MCF 10A (cell line): ENCODE data around the gene ZNF488. TPM values are rescaled to one million over a fixed set of nuclear protein-coding genes. Genes with fewer than 3 reads are reported as not detected.
A peak's percentile ranks its signal among the peaks of the same experiment; 100 is the strongest.

Experiments
- BruUV-seq: library from RNA; stranded (reverse); fragments of 400-500 nt; replicated peaks from 2 replicates; lab custom pipeline; 2021; lab: Mats Ljungman, UMichigan
- CTCF ChIA-PET: fragments of 300-600 bp; sonication (Branson Sonifier 250); formaldehyde crosslinking; extraction: SDS; loops from one replicate; lab custom pipeline; 2021; ENCODE audit warnings: antibody characterized with exemption, inconsistent platforms; lab: Yijun Ruan, JAX
- POLR2A ChIA-PET: fragments of 300-600, 350-650 bp; sonication (Branson Sonifier 250); formaldehyde crosslinking; extraction: SDS; loops from one replicate; lab custom pipeline; 2020; ENCODE audit warnings: antibody characterized with exemption, inconsistent platforms; lab: Yijun Ruan, JAX
- DNase-seq: peaks from one replicate; pipeline ENCODE4 v3.0.0-alpha.2; 2018; ENCODE audit not compliant: unreplicated experiment
- H3K27ac Mint-ChIP-seq: one replicate; pipeline ENCODE4 v1.8.0; 2022; ENCODE audit warnings: mild to moderate bottlenecking, low read depth, mixed read lengths; ENCODE audit not compliant: unreplicated experiment
- H3K27me3 Mint-ChIP-seq: one replicate; pipeline ENCODE4 v1.8.0; 2022; ENCODE audit warnings: mixed read lengths; ENCODE audit not compliant: insufficient read depth, unreplicated experiment
- H3K36me3 Mint-ChIP-seq: one replicate; pipeline ENCODE4 v1.8.0; 2022; ENCODE audit warnings: mild to moderate bottlenecking, moderate library complexity, mixed read lengths; ENCODE audit not compliant: insufficient read depth, unreplicated experiment
- H3K4me1 Mint-ChIP-seq: one replicate; pipeline ENCODE4 v1.8.0; 2022; ENCODE audit warnings: mixed read lengths; ENCODE audit not compliant: insufficient read depth, unreplicated experiment
- H3K4me3 Mint-ChIP-seq: one replicate; pipeline ENCODE4 v1.8.0; 2022; ENCODE audit warnings: mild to moderate bottlenecking, moderate library complexity, mixed read lengths; ENCODE audit not compliant: unreplicated experiment
- H3K9me3 Mint-ChIP-seq: one replicate; pipeline ENCODE4 v1.8.0; 2022; ENCODE audit warnings: mixed read lengths; ENCODE audit not compliant: unreplicated experiment
- intact Hi-C: fragments of 100-400 bp; cut with micrococcal nuclease; formaldehyde crosslinking; loops from 2 replicates; pipeline ENCODE4 v1.14.1; 2022
- total RNA-seq: library from RNA; stranded (reverse); gene quantifications from 2 replicates; pipeline ENCODE4 v1.2.3, GENCODE V29; 2022
- TF ChIP-seq, protein P1 (sequence below): fragments of 200-600 bp; IDR thresholded peaks from one replicate; pipeline ENCODE4 v1.8.0; 2022; ENCODE audit warnings: antibody characterized with exemption, mild to moderate bottlenecking; ENCODE audit not compliant: unreplicated experiment

Gene ZNF488
- total RNA-seq, 1 experiment from 2014 or later: 0.12 TPM

GRCh38 chr10:47362199-47362598 lies 21.9 kb downstream of the ZNF488 start:
- Mint-ChIP-seq H3K9me3 (no peaks in the 10 kb centered on the region), H3K4me1 (no peaks in the 10 kb centered on the region), H3K27me3 (no peaks in the 10 kb centered on the region), H3K4me3 (no peak overlapping the region), H3K36me3 (no peaks in the 10 kb centered on the region), H3K27ac (no peak overlapping the region)
- CTCF ChIA-PET: interaction anchor here (0.6 to 6.4 kb wide), 17 partner anchors 9 to 1370 kb away, joined by 3 to 48 read pairs (median 4); no protein-coding TSS in a partner anchor
- TF ChIP-seq, protein P1, sequence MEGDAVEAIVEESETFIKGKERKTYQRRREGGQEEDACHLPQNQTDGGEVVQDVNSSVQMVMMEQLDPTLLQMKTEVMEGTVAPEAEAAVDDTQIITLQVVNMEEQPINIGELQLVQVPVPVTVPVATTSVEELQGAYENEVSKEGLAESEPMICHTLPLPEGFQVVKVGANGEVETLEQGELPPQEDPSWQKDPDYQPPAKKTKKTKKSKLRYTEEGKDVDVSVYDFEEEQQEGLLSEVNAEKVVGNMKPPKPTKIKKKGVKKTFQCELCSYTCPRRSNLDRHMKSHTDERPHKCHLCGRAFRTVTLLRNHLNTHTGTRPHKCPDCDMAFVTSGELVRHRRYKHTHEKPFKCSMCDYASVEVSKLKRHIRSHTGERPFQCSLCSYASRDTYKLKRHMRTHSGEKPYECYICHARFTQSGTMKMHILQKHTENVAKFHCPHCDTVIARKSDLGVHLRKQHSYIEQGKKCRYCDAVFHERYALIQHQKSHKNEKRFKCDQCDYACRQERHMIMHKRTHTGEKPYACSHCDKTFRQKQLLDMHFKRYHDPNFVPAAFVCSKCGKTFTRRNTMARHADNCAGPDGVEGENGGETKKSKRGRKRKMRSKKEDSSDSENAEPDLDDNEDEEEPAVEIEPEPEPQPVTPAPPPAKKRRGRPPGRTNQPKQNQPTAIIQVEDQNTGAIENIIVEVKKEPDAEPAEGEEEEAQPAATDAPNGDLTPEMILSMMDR: no peak
- POLR2A ChIA-PET: no interaction called here
- no TSS peak for BruUV-seq
- intact Hi-C loops: no loop called here
- no peak for DNase-seq

DNA sequence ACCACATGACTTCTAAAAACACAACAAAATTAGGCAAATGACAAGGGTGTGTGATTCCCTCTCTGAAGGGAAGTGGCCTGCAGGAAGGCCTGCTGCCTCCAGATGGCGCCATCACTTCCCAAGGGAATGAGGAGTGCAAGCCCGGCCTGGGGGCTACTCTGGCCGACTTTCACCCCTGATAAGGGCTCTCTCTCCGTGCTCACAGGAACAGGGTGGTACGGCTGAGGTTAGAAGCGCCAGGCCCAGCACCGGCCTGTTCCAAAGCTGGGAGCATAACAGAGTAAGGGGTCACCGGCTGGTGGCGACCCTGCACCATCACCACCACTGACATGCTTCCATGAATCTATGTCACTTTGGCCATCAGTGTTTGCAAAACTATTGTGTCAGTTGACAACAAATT lies 22.8 kb downstream of the ZNF488 start:
- H3K9me3 Mint-ChIP-seq: no peaks in the 10 kb centered on the region
- intact Hi-C loops: no loop called here
- POLR2A ChIA-PET: no interaction called here
- no peaks in the 10 kb centered on the region for H3K4me1 Mint-ChIP-seq
- CTCF ChIA-PET: interaction anchor here (0.6 to 6.4 kb wide), 15 partner anchors 9 to 368 kb away, joined by 3 to 48 read pairs (median 5); no protein-coding TSS in a partner anchor
- H3K36me3 Mint-ChIP-seq: no peaks in the 10 kb centered on the region
- TF ChIP-seq, protein P1: peak; percentile 72
- DNase-seq: peak; percentile 60
- BruUV-seq: no TSS peak
- no peak overlapping the region for H3K4me3 Mint-ChIP-seq
- H3K27ac Mint-ChIP-seq: no peak overlapping the region
- no peaks in the 10 kb centered on the region for H3K27me3 Mint-ChIP-seq

DNA sequence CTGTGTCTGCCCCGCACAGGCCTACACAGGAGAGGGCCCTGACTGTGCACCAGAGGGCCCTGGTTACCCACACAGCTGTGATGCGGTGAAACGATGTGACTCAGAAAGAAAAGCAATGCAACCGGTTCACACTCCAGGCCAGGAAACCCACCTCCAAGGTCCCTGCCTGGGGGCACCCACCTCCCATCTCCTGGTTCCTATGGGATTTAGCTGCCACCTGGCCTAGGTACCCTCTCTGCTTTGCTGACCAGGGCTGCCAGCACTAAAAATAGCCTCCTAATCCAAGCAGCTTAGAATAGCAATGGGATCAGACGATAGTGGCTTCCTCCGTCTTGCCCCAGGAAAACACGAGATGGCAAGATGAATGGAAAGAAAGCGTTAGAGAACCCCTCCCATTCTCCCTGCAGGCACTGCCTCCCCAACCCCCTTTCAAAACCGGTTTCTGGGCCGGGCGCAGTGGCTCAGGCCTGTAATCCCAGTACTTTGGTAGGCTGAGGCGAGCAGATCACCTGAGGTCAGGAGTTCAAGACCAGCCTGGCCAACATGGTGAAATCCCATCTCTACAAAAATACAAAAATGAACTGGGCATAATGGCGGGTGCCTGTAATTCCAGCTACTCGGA lies 23.6 kb downstream of the ZNF488 start:
- TF ChIP-seq, protein P1: no peak
- Mint-ChIP-seq H3K4me1 (no peaks in the 10 kb centered on the region), H3K27ac (no peak overlapping the region), H3K27me3 (no peaks in the 10 kb centered on the region), H3K4me3 (no peak overlapping the region), H3K9me3 (no peaks in the 10 kb centered on the region), H3K36me3 (no peaks in the 10 kb centered on the region)
- no peak for DNase-seq
- ChIA-PET POLR2A (no interaction called here), CTCF (interaction anchor here (0.6 to 6.4 kb wide), 11 partner anchors 9 to 79 kb away, joined by 3 to 48 read pairs (median 4); no protein-coding TSS in a partner anchor)
- BruUV-seq: no TSS peak
- intact Hi-C loops: no loop called here

GRCh38 chr10:47359626-47360418 lies 24.3 kb downstream of the ZNF488 start:
- H3K27me3 Mint-ChIP-seq: no peaks in the 10 kb centered on the region
- H3K4me1 Mint-ChIP-seq: no peaks in the 10 kb centered on the region
- no peak overlapping the region for H3K4me3 Mint-ChIP-seq
- no peaks in the 10 kb centered on the region for H3K9me3 Mint-ChIP-seq
- no peak overlapping the region for H3K27ac Mint-ChIP-seq
- no peaks in the 10 kb centered on the region for H3K36me3 Mint-ChIP-seq
- ChIA-PET POLR2A (no interaction called here), CTCF (interaction anchor here (0.6 to 6.4 kb wide), 8 partner anchors 8 to 79 kb away, joined by 3 to 48 read pairs (median 5); no protein-coding TSS in a partner anchor)
- no TSS peak for BruUV-seq
- no peak for DNase-seq
- TF ChIP-seq, protein P1: no peak
- intact Hi-C loops: no loop called here
